Nephron (organoid): Measurements from ENCODE around the gene NPY1R.

ENCODE experiments used
- H3K27ac Mint-ChIP-seq, 3 experiments: 2 replicates each; pipeline ENCODE4 v1.8.0; 2020; ENCODE audit warnings: mixed read lengths in 3 of 3, mild to moderate bottlenecking in 2 of 3, moderate library complexity in 1 of 3
- H3K27me3 Mint-ChIP-seq: 2 replicates; pipeline ENCODE4 v1.8.0; 2021; ENCODE audit warnings: low read depth, mild to moderate bottlenecking, moderate library complexity, mixed read lengths
- H3K36me3 Mint-ChIP-seq: 2 replicates; pipeline ENCODE4 v1.8.0; 2020; ENCODE audit warnings: low read depth, mixed read lengths
- H3K4me1 Mint-ChIP-seq: 2 replicates; pipeline ENCODE4 v1.8.0; 2020; ENCODE audit warnings: mixed read lengths
- H3K4me3 Mint-ChIP-seq, 3 experiments: 2 replicates each; pipeline ENCODE4 v1.8.0; 2020; ENCODE audit warnings: mild to moderate bottlenecking in 3 of 3, mixed read lengths in 3 of 3, moderate library complexity in 2 of 3
- H3K9me3 Mint-ChIP-seq: 2 replicates; pipeline ENCODE4 v1.8.0; 2020; ENCODE audit warnings: mixed read lengths
- CTCF ChIP-seq, 3 experiments: fragments of 200-600 bp; sonication (generic); IDR thresholded peaks; one replicate each; pipeline ENCODE4 v1.5.0; 2021; ENCODE audit warnings: antibody characterized with exemption in 3 of 3; ENCODE audit not compliant: unreplicated experiment in 3 of 3

The NPY1R gene

GRCh38 chr4:163356104-163356503, 23.7 kb upstream of the NPY1R start:
- no peaks in the 10 kb centered on the region for H3K36me3 Mint-ChIP-seq
- peaks cover 6% of the 10 kb centered on the region for H3K27me3 Mint-ChIP-seq
- H3K27ac Mint-ChIP-seq, result no peak overlapping the region
- no peaks in the 10 kb centered on the region for H3K4me1 Mint-ChIP-seq
- TF ChIP-seq CTCF (IDR thresholded peaks at IDR 0.05; ENCODE audit: unreplicated experiment in 3 of 3), result no peak
- H3K9me3 Mint-ChIP-seq, result no peaks in the 10 kb centered on the region
- no peak overlapping the region for H3K4me3 Mint-ChIP-seq

- no peak overlapping the region for H3K4me3 Mint-ChIP-seq
- H3K4me1 Mint-ChIP-seq, result no peaks in the 10 kb centered on the region
- H3K9me3 Mint-ChIP-seq, result no peaks in the 10 kb centered on the region
- no peak for TF ChIP-seq CTCF (IDR thresholded peaks at IDR 0.05; ENCODE audit: unreplicated experiment in 3 of 3)
- H3K27me3 Mint-ChIP-seq, result peaks cover 6% of the 10 kb centered on the region
- no peak overlapping the region for H3K27ac Mint-ChIP-seq
- no peaks in the 10 kb centered on the region for H3K36me3 Mint-ChIP-seq
These were observed 20.7 kb upstream of the NPY1R start for GRCh38 chr4:163353054-163353453.

GRCh38 chr4:163350672-163351071, 18.3 kb upstream of the NPY1R start:
- Mint-ChIP-seq H3K36me3 (no peaks in the 10 kb centered on the region), H3K27ac (no peak overlapping the region), H3K9me3 (no peaks in the 10 kb centered on the region), H3K4me3 (no peak overlapping the region), H3K27me3 (peaks cover 26% of the 10 kb centered on the region), H3K4me1 (no peaks in the 10 kb centered on the region)
- no peak for TF ChIP-seq CTCF (IDR thresholded peaks at IDR 0.05; ENCODE audit: unreplicated experiment in 3 of 3)

GRCh38 chr4:163344147-163345125, 12.0 kb upstream of the NPY1R start:
- no peak for TF ChIP-seq CTCF (IDR thresholded peaks at IDR 0.05; ENCODE audit: unreplicated experiment in 3 of 3)
- H3K9me3 Mint-ChIP-seq, result no peaks in the 10 kb centered on the region
- peaks cover 65% of the 10 kb centered on the region for H3K27me3 Mint-ChIP-seq
- H3K27ac Mint-ChIP-seq, result peak overlapping the region in 1 of 3 experiments; percentile 26
- peak overlapping the region; percentile 69 to 82 (median 82) for H3K4me3 Mint-ChIP-seq
- H3K36me3 Mint-ChIP-seq, result no peaks in the 10 kb centered on the region
- H3K4me1 Mint-ChIP-seq, result no peaks in the 10 kb centered on the region

- Mint-ChIP-seq H3K4me1 (no peaks in the 10 kb centered on the region), H3K27ac (peak within 1 kb of the TSS in 1 of 3 experiments; percentile 40), H3K36me3 (no peaks in the 10 kb centered on the region), H3K9me3 (no peaks in the 10 kb centered on the region), H3K4me3 (peak within 1 kb of the TSS; percentile 69 to 82 (median 82)), H3K27me3 (peaks cover 73% of the 10 kb centered on the region)
- TF ChIP-seq CTCF (IDR thresholded peaks at IDR 0.05; ENCODE audit: unreplicated experiment in 3 of 3), result no peak
These were observed 11.3 kb upstream of the NPY1R start, which contains the start of gene NPY5R for GRCh38 chr4:163343604-163344146. TSS of gene NPY5R (plus strand) at chr4:163343892. CDS start at chr4:163350274, 6,382 bp downstream.
